Activated CD4-positive, alpha-beta T cell treated with anti-CD3 and anti-CD28 coated beads, Interleukin-2, amount 10 ng/mL, durations not matched to agents 7 days and 5 days (primary cell): ENCODE measurements around the gene STX1A. TPM values are rescaled to one million over a fixed set of nuclear protein-coding genes. Genes with fewer than 3 reads are reported as not detected.
"Not testable (repeated sequence)": the region's sequence is repeated elsewhere in the genome, so short reads cannot be mapped to it uniquely, and the experiment has no call there.

Experiments used
- CTCF ChIA-PET: fragments of 350-600 bp; sonication (Branson Sonifier 250); formaldehyde crosslinking; loops from one replicate; lab custom pipeline; 2021; ENCODE audit warnings: antibody characterized with exemption; lab: Charles Lee
- POLR2A ChIA-PET: fragments of 350-600 bp; sonication (Branson Sonifier 250); formaldehyde crosslinking; loops from one replicate; lab custom pipeline; 2021; ENCODE audit warnings: antibody characterized with exemption; lab: Charles Lee
- DNase-seq: peaks from one replicate; pipeline ENCODE4 v3.0.0-alpha.2; 2020
- H3K27ac Mint-ChIP-seq: one replicate; pipeline ENCODE4 v1.8.0; 2021; ENCODE audit warnings: mild to moderate bottlenecking, moderate library complexity, mixed read lengths
- H3K27me3 Mint-ChIP-seq: one replicate; pipeline ENCODE4 v1.8.0; 2021; ENCODE audit warnings: mixed read lengths
- H3K36me3 Mint-ChIP-seq: one replicate; pipeline ENCODE4 v1.8.0; 2021; ENCODE audit warnings: low read depth, mixed read lengths
- H3K4me1 Mint-ChIP-seq: one replicate; pipeline ENCODE4 v1.8.0; 2021; ENCODE audit warnings: mixed read lengths
- H3K4me3 Mint-ChIP-seq: one replicate; pipeline ENCODE4 v1.8.0; 2021; ENCODE audit warnings: mild to moderate bottlenecking, moderate library complexity, mixed read lengths
- H3K9me3 Mint-ChIP-seq: one replicate; pipeline ENCODE4 v1.8.0; 2021; ENCODE audit warnings: mixed read lengths
- total RNA-seq, 2 experiments: library from RNA; stranded (reverse); gene quantifications; one replicate each; pipeline ENCODE4 v1.2.3, GENCODE V29; 2021

Gene STX1A
- total RNA-seq, 2 experiments from 2014 or later = 6.7 to 7.4 TPM

DNA sequence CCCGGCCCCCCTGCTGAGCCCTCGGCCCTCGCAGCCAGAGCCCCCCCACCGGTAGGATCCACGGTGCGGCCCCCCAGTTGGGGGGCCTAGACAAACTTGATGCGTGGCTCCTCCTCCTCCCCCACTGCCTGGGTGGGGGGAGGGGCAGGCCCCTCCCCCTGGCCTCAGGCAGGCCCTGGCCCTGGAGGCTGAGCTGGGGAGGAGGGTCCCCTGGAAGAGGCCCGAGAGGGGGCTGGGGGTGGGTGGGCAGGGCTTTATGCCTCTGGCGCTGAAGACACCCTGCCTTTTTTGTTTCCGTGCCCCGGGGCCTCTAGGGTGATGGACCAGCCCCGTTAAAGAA, 48.2 kb downstream of the STX1A start:
- no peak overlapping the region for H3K27ac Mint-ChIP-seq
- peaks cover 7% of the 10 kb centered on the region for H3K4me1 Mint-ChIP-seq
- H3K4me3 Mint-ChIP-seq = no peak overlapping the region
- H3K36me3 Mint-ChIP-seq = no peaks in the 10 kb centered on the region
- H3K9me3 Mint-ChIP-seq = no peaks in the 10 kb centered on the region
- ChIA-PET POLR2A (no interaction called here), CTCF (interaction anchor here (0.6 to 2.6 kb wide), 3 partner anchors 19 to 178 kb away, joined by 3 to 7 read pairs (median 5); no protein-coding TSS in a partner anchor)
- H3K27me3 Mint-ChIP-seq = peaks cover 13% of the 10 kb centered on the region
- DNase-seq = no peak

DNA sequence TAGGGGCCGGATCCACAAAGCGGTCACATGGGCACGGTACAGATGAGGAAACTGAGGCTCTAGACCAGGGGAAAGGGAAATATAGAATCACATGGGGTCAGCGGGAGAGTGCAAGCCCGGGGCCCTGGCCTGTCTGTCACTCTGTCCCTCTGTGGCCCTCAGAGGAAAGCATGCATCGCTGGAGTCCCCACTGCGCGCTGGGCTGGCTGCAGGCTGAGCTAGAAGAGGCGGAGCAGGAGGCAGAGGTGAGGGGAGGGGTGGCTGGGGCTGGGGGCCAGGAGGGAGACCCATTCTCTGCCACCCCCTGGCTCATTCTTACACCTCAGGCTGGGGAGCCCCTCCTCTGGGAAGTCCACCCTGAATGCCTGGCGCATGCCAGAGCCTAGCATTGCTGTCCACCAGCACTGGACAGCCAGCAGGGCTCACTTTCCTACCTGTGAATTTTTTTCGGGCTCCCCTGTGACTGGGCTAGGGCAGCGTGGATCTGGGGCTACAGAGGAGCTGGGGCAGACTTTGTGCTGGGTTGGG, 49.5 kb downstream of the STX1A start:
- no peak overlapping the region for H3K27ac Mint-ChIP-seq
- no peak for DNase-seq
- peaks cover 11% of the 10 kb centered on the region for H3K4me1 Mint-ChIP-seq
- H3K4me3 Mint-ChIP-seq = no peak overlapping the region
- POLR2A ChIA-PET = no interaction called here
- CTCF ChIA-PET = interaction anchor here (2.1 kb wide), 1 partner anchor 36 kb away, joined by 7 read pairs; no protein-coding TSS in a partner anchor
- no peaks in the 10 kb centered on the region for H3K9me3 Mint-ChIP-seq
- peaks cover 24% of the 10 kb centered on the region for H3K27me3 Mint-ChIP-seq
- H3K36me3 Mint-ChIP-seq = no peaks in the 10 kb centered on the region

DNA sequence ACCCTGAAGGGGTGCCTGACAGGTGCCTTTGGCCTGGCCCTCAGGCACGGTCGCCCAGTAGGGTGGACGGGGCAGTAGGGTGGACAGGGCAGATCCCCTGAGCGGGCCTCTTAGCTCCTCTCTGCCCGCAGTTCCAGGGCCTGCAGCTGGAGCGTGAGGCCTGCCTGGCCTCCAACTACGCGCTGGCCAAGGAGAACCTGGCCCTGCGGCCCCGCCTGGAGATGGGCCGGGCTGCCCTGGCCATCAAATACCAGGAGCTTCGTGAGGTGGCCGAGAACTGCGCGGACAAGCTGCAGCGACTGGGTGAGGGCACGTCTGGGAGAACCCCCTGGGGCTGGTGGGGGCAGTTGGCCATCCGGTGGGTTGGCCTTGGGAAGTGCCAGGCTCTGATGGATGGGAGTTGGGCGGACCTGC, 50.2 kb downstream of the STX1A start:
- ChIA-PET POLR2A (no interaction called here), CTCF (interaction anchor here (1.0 kb wide), 1 partner anchor 32 kb away, joined by 3 read pairs; no protein-coding TSS in a partner anchor)
- Mint-ChIP-seq H3K4me3 (no peak overlapping the region), H3K27ac (no peak overlapping the region), H3K36me3 (no peaks in the 10 kb centered on the region), H3K9me3 (no peaks in the 10 kb centered on the region), H3K27me3 (peaks cover 24% of the 10 kb centered on the region), H3K4me1 (peaks cover 11% of the 10 kb centered on the region)
- no peak for DNase-seq

DNA sequence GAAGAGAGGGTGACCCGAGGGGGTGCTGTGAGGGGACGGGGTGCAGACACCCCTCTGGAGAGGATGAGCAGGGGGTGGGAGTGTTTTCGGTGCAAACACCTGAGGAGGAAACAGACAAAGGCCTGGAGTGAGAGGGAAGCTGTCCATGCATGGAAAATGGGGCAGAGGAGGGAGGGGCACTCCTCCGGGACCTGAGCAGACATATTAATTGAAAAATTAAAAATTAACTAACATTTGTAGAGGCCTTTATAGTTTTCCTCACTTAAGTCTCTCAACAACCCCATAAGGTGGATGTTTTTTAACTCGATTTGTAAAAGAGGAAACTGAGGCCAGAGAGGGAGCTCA, 50.6 kb downstream of the STX1A start:
- CTCF ChIA-PET = interaction anchor here (1.0 to 1.9 kb wide), 2 partner anchors 32 to 62 kb away, joined by 3 to 8 read pairs; no protein-coding TSS in a partner anchor
- H3K4me3 Mint-ChIP-seq = peak overlapping the region; percentile 59
- no peaks in the 10 kb centered on the region for H3K36me3 Mint-ChIP-seq
- peaks cover 24% of the 10 kb centered on the region for H3K27me3 Mint-ChIP-seq
- no peaks in the 10 kb centered on the region for H3K9me3 Mint-ChIP-seq
- peaks cover 11% of the 10 kb centered on the region for H3K4me1 Mint-ChIP-seq
- H3K27ac Mint-ChIP-seq = no peak overlapping the region
- DNase-seq = no peak
- POLR2A ChIA-PET = no interaction called here

DNA sequence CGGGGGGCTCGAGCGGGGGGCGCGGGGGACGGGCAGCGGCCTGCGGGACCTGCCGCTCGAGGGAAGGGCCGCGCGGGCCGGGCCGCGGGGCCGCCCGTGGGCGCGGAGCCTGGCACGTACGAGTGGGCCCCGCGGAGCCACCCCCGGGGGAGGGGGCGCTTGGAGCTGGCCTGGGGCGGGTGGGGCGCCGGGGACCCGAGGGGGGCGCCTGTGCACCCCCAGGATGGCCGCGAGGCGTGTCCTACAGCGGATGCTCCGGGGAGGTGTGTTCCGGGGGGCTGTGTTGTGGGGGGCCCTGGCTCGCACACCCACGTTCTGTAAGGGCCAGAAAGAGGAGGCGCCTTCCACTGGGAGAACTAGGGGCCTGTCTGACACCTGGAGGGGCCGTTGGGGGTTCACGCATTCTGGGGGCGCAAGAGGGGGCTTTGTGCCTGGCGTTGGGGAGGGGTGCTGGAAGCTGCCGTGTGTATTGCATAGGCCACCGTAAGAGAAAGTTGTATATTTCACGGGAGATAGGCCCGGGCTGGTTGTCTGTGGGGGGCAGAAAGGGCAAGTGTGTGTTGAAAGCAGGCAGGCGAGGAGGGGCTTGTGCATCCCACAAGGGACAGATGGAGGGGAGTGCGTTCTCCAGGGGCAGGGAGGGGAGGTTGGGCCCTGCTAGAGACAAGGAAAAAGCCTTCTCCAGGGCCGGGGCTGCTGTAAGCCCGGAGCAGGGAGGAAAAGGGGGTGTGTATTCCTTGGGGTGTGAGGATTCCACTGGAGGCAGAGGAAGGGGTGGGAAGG, 51.2 kb downstream of the STX1A start:
- POLR2A ChIA-PET = no interaction called here
- Mint-ChIP-seq H3K4me3 (peak overlapping the region; percentile 59), H3K27me3 (peaks cover 29% of the 10 kb centered on the region), H3K9me3 (peaks cover 1% of the 10 kb centered on the region), H3K4me1 (peaks cover 11% of the 10 kb centered on the region), H3K36me3 (no peaks in the 10 kb centered on the region), H3K27ac (peak overlapping the region; percentile 42)
- no peak for DNase-seq
- CTCF ChIA-PET = interaction anchor here (0.6 to 1.9 kb wide), 16 partner anchors 8 to 128 kb away, joined by 3 to 8 read pairs (median 3); partner anchors contain the start of gene ABHD11

DNA sequence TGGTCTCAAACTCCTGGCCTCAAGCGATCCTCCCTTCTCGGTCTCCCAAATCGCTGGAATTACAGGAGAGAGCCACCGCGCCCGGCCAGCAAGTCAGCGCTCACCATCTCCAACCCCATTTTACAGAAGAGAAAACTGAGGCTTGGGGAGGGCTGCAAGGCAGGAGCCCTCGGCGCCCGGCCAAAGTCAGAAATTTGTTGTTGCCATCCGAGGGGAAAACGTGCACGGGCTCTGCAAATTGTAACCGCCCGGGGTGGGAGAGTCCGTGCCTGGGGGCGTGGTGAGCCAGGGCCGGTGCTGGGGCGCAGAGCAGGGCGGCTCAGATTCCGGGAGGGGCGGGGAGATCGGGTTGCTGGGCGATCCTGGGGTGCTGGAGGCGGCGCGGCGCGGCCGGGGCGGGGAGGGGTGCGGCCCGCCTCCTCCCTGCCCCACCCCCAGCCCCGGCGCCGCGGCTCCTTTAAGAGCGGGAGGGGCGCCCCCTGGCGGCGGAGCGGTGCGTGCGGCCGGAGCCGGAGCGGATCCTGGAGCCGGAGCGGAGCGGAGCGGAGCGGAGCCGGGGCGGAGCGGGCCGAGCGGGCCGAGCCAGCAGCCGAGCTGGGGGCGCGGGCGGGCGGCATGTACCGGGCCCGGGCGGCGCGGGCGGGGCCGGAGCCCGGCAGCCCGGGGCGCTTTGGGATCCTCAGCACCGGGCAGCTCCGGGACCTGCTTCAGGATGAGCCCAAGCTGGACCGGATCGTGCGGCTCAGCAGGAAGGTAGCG, 51.9 kb downstream of the STX1A start, which contains the start of gene VPS37D:
TSS of gene VPS37D (plus strand) at position 488 of the 759 bp plus-strand sequence. CDS start at position 616, 128 bp downstream.
- peaks cover 7% of the 10 kb centered on the region for H3K9me3 Mint-ChIP-seq
- DNase-seq = peak; percentile 93
- peaks cover 35% of the 10 kb centered on the region for H3K27me3 Mint-ChIP-seq
- peaks cover 11% of the 10 kb centered on the region for H3K4me1 Mint-ChIP-seq
- POLR2A ChIA-PET = no interaction called here
- H3K36me3 Mint-ChIP-seq = no peaks in the 10 kb centered on the region
- H3K4me3 Mint-ChIP-seq = peak within 1 kb of the TSS; percentile 72
- peak within 1 kb of the TSS; percentile 42 for H3K27ac Mint-ChIP-seq
- CTCF ChIA-PET = interaction anchor here (0.6 to 1.9 kb wide), 15 partner anchors 9 to 128 kb away, joined by 3 to 8 read pairs (median 3); partner anchors contain the start of gene ABHD11

DNA sequence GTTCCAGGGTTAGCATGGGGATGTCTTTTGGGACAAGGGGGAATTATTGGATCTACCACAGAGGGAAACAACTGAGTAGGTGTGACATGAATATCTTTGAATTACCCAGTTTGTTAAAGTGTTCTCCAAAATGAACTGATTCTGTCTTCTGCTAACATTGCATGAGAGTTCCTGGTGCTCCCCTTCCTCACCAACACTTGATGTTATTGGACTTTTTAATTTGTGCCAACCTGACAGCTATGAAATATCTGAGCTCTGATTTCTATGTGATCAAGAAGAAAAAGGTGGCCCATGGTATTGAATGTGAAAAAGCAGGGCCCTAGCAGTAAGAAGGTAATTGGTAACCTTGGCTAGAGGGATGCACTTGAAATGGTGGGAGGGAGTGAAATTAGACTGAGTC, 56.4 kb downstream of the STX1A start:
- Mint-ChIP-seq H3K27me3 (peaks cover 27% of the 10 kb centered on the region), H3K27ac (no peak overlapping the region), H3K4me1 (peaks cover 8% of the 10 kb centered on the region), H3K36me3 (no peaks in the 10 kb centered on the region), H3K4me3 (no peak overlapping the region), H3K9me3 (peaks cover 7% of the 10 kb centered on the region)
- CTCF ChIA-PET = no interaction called here
- POLR2A ChIA-PET = no interaction called here
- no peak for DNase-seq

DNA sequence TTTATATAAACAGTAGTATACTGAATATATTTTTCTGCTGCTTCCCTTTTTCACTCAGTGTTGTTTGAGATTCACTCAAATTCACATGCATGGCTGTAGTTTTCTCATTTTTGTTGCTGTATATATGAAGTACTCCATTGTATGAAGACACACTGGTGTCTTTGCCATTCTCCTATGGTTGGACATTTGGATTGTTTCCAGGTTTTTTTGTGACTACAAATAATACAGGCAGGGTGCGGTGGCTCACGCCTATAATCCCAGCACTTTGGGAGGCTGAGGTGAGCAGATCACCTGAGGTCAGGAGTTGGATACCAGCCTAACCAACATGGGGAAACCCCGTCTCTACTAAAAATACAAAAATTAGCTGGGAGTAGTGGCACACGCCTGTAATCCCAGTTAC, 58.9 kb downstream of the STX1A start:
- H3K4me3 Mint-ChIP-seq, POLR2A ChIA-PET, CTCF ChIA-PET: not testable (repeated sequence)

DNA sequence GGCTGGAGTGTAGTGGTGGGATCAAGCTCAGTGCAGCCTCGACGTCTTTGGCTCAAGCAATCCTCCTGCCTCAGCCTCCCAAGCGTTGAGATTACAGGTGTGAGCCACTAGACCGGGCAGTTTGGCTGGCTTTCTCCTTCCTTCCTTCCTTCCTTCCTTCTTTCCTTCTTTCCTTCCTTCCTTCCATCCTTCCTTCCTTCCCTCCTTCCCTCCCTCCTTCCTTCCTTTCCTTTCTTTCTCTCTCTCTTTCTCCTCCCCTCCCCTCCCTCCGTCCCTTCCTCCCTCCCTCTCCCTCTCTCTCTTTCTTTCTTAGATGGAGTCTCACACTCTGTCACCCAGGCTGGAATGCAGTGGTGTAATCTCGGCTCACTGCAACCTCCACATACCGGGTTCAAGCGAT, 59.5 kb downstream of the STX1A start:
- CTCF ChIA-PET = interaction anchor here (0.7 kb wide), 1 partner anchor 38 kb away, joined by 3 read pairs; no protein-coding TSS in a partner anchor
- POLR2A ChIA-PET = no interaction called here
- Mint-ChIP-seq H3K36me3 (no peaks in the 10 kb centered on the region), H3K27me3 (peaks cover 18% of the 10 kb centered on the region), H3K9me3 (peaks cover 7% of the 10 kb centered on the region), H3K4me1 (no peaks in the 10 kb centered on the region), H3K4me3 (no peak overlapping the region), H3K27ac (no peak overlapping the region)
- no peak for DNase-seq

More for the DNA sequence above, 58.9 kb downstream of the STX1A start:
- H3K27me3 Mint-ChIP-seq = peaks cover 23% of the 10 kb centered on the region
- not testable (repeated sequence) for H3K9me3 Mint-ChIP-seq, DNase-seq, H3K4me1 Mint-ChIP-seq, H3K27ac Mint-ChIP-seq, H3K36me3 Mint-ChIP-seq

DNA sequence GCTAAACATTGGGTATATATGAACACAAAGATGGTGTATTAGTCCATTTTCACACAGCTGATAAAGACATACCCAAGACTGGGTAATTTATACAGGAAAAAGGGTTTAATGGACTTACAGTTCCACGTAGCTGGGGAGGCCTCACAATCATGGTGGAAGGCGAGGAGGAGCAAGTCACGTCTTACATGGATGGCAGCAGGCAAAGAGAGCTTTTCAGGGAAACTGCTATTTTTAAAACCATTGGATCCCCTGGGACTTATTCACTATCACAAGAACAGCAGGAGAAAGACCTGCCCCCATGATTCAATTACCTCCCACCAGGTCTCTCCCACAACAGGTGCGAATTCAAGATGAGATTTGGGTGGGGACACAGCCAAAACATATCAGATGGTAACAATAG, 64.2 kb downstream of the STX1A start:
- H3K27ac Mint-ChIP-seq, H3K4me1 Mint-ChIP-seq, H3K4me3 Mint-ChIP-seq, H3K36me3 Mint-ChIP-seq, H3K9me3 Mint-ChIP-seq, DNase-seq, POLR2A ChIA-PET: not testable (repeated sequence)
- peaks cover 21% of the 10 kb centered on the region for H3K27me3 Mint-ChIP-seq
- CTCF ChIA-PET = interaction anchor here (0.5 kb wide), 1 partner anchor 876 kb away, joined by 3 read pairs; no protein-coding TSS in a partner anchor

DNA sequence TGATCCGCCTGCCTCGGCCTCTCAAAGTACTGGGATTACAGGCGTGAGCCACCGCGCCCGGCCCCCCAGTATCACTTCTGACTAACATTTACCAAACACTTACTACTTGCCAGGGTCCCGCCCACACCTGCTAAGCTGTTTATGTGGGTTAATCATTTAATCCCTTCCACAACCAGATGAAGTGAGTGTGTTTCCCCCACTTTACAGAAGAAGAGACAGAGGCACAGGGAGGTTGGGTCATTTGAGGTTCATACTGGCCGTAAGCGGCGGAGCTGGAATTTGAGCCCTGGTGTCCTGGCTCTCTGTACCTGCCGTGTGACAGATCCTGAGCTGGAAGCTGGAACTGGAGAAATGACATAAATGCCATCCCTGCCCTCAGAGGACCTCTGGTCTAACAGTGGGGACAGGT, 66.9 kb downstream of the STX1A start:
- H3K9me3 Mint-ChIP-seq = no peaks in the 10 kb centered on the region
- no peak overlapping the region for H3K4me3 Mint-ChIP-seq
- ChIA-PET CTCF (no interaction called here), POLR2A (interaction anchor here (0.7 kb wide), 1 partner anchor 225 kb away, joined by 9 read pairs; no protein-coding TSS in a partner anchor)
- no peak overlapping the region for H3K27ac Mint-ChIP-seq
- peaks cover 8% of the 10 kb centered on the region for H3K4me1 Mint-ChIP-seq
- no peak for DNase-seq
- H3K27me3 Mint-ChIP-seq = peaks cover 38% of the 10 kb centered on the region
- no peaks in the 10 kb centered on the region for H3K36me3 Mint-ChIP-seq

DNA sequence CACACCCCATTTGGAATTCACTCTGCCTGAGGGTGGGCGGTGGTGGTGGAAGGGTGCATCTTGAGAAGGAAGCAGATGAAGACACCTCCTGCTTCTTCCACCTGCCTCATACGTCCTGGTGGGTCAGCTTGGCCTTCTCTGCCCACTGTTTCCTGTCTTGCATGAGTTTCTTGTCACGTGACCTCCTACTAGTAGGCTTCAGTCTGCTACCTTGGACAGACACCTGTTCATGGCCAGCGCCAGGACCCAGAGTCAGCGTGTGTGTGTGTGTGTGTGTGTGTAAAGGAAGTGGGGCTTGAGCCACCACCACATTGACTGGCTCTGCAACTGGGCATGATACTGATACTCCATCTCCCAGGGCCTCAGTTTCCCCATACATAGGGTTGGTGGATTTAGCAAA, 68.9 kb downstream of the STX1A start:
- no peaks in the 10 kb centered on the region for H3K36me3 Mint-ChIP-seq
- peaks cover 8% of the 10 kb centered on the region for H3K4me1 Mint-ChIP-seq
- H3K9me3 Mint-ChIP-seq = no peaks in the 10 kb centered on the region
- DNase-seq = no peak
- H3K27ac Mint-ChIP-seq = no peak overlapping the region
- H3K27me3 Mint-ChIP-seq = peaks cover 52% of the 10 kb centered on the region
- CTCF ChIA-PET = no interaction called here
- H3K4me3 Mint-ChIP-seq = no peak overlapping the region
- POLR2A ChIA-PET = no interaction called here
